ENCODE measurements around the gene CLP1. TPM values are rescaled to one million over a fixed set of nuclear protein-coding genes. Genes with fewer than 3 reads are reported as not detected.
"Not testable (repeated sequence)": the region's sequence is repeated elsewhere in the genome, so short reads cannot be mapped to it uniquely, and the experiment has no call there.

CLP1 gene
- total and polyA plus RNA-seq, 10 donors, result 8.3 to 21.6 (median 13.6) TPM

DNA sequence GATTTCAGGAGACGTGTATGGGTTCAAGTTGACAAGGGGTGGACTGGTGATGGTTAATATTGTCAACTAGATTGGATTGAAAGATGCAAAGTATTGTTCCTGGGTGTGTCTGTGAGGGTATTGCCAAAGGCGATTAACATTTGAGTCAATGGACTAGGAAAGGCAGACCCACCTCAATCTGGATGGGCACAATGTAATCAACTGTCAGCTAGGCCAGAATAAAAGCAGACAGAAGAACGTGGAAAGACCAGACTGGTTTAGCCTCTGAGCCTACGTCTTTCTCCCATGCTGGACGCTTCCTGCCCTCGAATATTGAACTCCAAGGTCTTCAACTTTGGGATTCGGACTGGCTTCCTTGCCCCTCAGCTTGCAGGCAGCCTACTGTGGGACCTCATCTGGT lies 6.2 kb upstream of the CLP1 start:
- TF ChIP-seq POLR2A (IDR thresholded peaks at IDR 0.05) (no peak), POLR2AphosphoS5 (IDR thresholded peaks at IDR 0.05) (no peak)
- TF ChIP-seq, protein P1, sequence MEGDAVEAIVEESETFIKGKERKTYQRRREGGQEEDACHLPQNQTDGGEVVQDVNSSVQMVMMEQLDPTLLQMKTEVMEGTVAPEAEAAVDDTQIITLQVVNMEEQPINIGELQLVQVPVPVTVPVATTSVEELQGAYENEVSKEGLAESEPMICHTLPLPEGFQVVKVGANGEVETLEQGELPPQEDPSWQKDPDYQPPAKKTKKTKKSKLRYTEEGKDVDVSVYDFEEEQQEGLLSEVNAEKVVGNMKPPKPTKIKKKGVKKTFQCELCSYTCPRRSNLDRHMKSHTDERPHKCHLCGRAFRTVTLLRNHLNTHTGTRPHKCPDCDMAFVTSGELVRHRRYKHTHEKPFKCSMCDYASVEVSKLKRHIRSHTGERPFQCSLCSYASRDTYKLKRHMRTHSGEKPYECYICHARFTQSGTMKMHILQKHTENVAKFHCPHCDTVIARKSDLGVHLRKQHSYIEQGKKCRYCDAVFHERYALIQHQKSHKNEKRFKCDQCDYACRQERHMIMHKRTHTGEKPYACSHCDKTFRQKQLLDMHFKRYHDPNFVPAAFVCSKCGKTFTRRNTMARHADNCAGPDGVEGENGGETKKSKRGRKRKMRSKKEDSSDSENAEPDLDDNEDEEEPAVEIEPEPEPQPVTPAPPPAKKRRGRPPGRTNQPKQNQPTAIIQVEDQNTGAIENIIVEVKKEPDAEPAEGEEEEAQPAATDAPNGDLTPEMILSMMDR (IDR thresholded peaks at IDR 0.05 in 8 of 11, conservative IDR thresholded peaks at IDR 0.05 in 3 of 11), result no peak
- no peak for DNase-seq
- H3K9me3 ChIP-seq, result no peaks in the 10 kb centered on the region
- H3K27ac ChIP-seq, result no peak overlapping the region
- peaks cover 0 to 44% (median 30%) of the 10 kb centered on the region in 7 donors for H3K27me3 ChIP-seq (replicated peaks in 1 of 7)
- 84 to 94% (median 90%) methylated on average over 7 of the region's 7 CpGs for WGBS, 5 donors
- no peaks in the 10 kb centered on the region for H3K36me3 ChIP-seq
- no peak overlapping the region for H3K4me3 ChIP-seq
- intact Hi-C loops (cut with DNase I; ENCODE audit: low total_unique reads), result no loop called here
- H3K4me1 ChIP-seq, result peaks cover 13 to 61% (median 35%) of the 10 kb centered on the region in 6 donors

- Histone ChIP-seq H3K27ac (peak overlapping the region in 2 of 8 donors; percentile 56 to 68), H3K27me3 (replicated peaks in 1 of 7) (peaks cover 0 to 36% (median 22%) of the 10 kb centered on the region in 7 donors), H3K4me3 (peak overlapping the region in 3 of 8 donors; percentile 5 to 41 (median 8)), H3K4me1 (peaks cover 15 to 61% (median 34%) of the 10 kb centered on the region in 6 donors)
- H3K9me3 ChIP-seq; DNase-seq; intact Hi-C loops (cut with DNase I; ENCODE audit: low total_unique reads); H3K36me3 ChIP-seq: not testable (repeated sequence)
- 65 to 82% (median 75%) methylated on average over 14 of the region's 14 CpGs for WGBS, 5 donors
These were observed 5.3 kb upstream of the CLP1 start for GRCh38 chr11:57652230-57652629.

DNA sequence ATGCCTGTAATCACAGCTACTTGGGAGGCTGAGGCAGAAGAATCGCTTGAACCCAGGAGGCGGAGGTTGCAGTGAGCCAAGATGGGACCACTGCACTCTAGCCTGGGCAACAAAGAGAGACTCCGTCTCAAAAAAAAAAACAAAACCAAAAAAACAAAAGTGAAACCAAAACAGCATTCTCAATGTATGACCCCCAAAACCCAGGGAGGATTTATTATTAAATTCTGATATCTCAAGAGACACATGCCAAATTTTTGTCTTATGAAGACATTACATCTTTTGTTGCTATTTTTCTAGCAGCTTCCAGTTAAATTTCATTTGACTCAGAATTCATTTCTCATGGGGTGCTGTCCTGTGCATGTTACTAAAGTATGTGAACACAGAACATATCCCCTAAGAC lies 4.9 kb upstream of the CLP1 start:
- Histone ChIP-seq H3K36me3 (no peaks in the 10 kb centered on the region), H3K27ac (peak overlapping the region in 2 of 8 donors; percentile 56 to 68), H3K4me1 (peaks cover 14 to 57% (median 31%) of the 10 kb centered on the region in 6 donors), H3K4me3 (peak overlapping the region in 3 of 8 donors; percentile 5 to 41 (median 8)), H3K27me3 (replicated peaks in 1 of 7) (peaks cover 0 to 31% (median 18%) of the 10 kb centered on the region in 7 donors), H3K9me3 (no peaks in the 10 kb centered on the region)
- no peak for TF ChIP-seq POLR2A (IDR thresholded peaks at IDR 0.05)
- no peak for DNase-seq
- intact Hi-C loops (cut with DNase I; ENCODE audit: low total_unique reads), result no loop called here
- 62 to 73% (median 69%) methylated on average over 3 of the region's 3 CpGs for WGBS, 5 donors

GRCh38 chr11:57653163-57653562 lies 4.4 kb upstream of the CLP1 start:
- no peak for DNase-seq
- H3K9me3 ChIP-seq, result no peaks in the 10 kb centered on the region
- 27 to 53% (median 46%) methylated on average over 3 of the region's 3 CpGs for WGBS, 5 donors
- peaks cover 0 to 26% (median 13%) of the 10 kb centered on the region in 7 donors for H3K27me3 ChIP-seq (replicated peaks in 1 of 7)
- peaks cover 12 to 56% (median 30%) of the 10 kb centered on the region in 6 donors for H3K4me1 ChIP-seq
- H3K36me3 ChIP-seq, result no peaks in the 10 kb centered on the region
- TF ChIP-seq POLR2A (IDR thresholded peaks at IDR 0.05) (no peak), POLR2AphosphoS5 (IDR thresholded peaks at IDR 0.05) (no peak)
- TF ChIP-seq, protein P1 (IDR thresholded peaks at IDR 0.05 in 8 of 11, conservative IDR thresholded peaks at IDR 0.05 in 3 of 11), result no peak
- intact Hi-C loops (cut with DNase I; ENCODE audit: low total_unique reads), result no loop called here
- no peak overlapping the region for H3K4me3 ChIP-seq
- H3K27ac ChIP-seq, result peak overlapping the region in 2 of 8 donors; percentile 56 to 68

DNA sequence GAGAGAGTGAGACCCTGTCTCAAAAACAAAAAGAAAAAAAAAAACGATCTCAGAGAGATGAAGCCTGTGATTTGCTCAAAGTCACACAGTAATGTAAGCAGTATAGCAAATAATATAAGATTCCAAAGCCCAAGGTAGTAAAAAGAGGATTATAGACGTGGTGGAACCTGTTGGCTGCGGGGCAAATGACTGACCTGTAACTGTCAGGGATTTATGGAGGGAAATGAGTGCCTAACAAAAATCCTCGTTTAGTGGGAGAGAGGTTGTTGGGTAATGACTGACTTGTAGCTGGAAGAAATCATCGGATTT lies 723 bp upstream of the CLP1 start:
- WGBS, 5 donors, result 21 to 28% (median 26%) methylated on average over 5 of the region's 5 CpGs
- Histone ChIP-seq H3K9me3 (no peaks in the 10 kb centered on the region), H3K36me3 (peaks cover 7 to 30% (median 25%) of the 10 kb centered on the region in 6 donors), H3K4me1 (peaks cover 11 to 69% (median 33%) of the 10 kb centered on the region in 6 donors), H3K27ac (peak overlapping the region; percentile 77 to 94 (median 90)), H3K27me3 (replicated peaks in 1 of 7) (no peaks in the 10 kb centered on the region), H3K4me3 (peak overlapping the region; percentile 54 to 85 (median 70))
- no peak for DNase-seq
- TF ChIP-seq POLR2AphosphoS5 (IDR thresholded peaks at IDR 0.05), result no peak
- TF ChIP-seq POLR2A (IDR thresholded peaks at IDR 0.05), result no peak
- TF ChIP-seq, protein P1 (IDR thresholded peaks at IDR 0.05 in 8 of 11, conservative IDR thresholded peaks at IDR 0.05 in 3 of 11), result no peak
- intact Hi-C loops (cut with DNase I; ENCODE audit: low total_unique reads), result loop anchor here (5.0 kb wide), 1 partner anchor 95 kb away; no protein-coding TSS in a partner anchor

Measured in spleen (tissue), 11 donors.